Stimulated activated CD8-positive, alpha-beta memory T cell treated with anti-CD3 and anti-CD28 coated beads, Interleukin-2, amount 100 ng/mL, for 1 hour (primary cell): ENCODE results near the gene TFAP2A.

Source experiments
- DNase-seq, 2 donors: peaks; one replicate each; pipeline ENCODE4 v3.0.0-alpha.2; 2020; ENCODE audit warnings: low read depth in 2 of 2

Gene TFAP2A

DNA sequence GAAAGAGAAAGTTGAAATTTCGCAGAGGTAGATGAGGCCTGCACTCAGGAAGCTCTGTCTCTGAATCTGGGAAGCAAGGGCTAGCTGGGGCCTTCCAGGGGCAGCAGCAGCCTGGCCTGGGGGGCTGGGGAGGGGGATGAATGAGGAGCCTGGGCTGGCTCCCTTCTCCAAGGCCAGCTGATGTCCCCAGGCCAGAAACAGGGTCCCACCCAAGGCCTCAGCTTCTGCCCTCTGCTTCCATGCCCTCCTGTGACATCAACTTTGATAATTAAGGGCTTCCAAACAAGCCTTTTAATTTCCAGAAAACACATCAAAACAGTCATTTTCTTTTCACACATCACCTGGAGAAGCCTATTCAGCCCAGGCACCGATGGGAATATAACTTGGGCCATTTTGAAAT is 15.4 kb downstream of the TFAP2A start:
- no peak for DNase-seq

DNA sequence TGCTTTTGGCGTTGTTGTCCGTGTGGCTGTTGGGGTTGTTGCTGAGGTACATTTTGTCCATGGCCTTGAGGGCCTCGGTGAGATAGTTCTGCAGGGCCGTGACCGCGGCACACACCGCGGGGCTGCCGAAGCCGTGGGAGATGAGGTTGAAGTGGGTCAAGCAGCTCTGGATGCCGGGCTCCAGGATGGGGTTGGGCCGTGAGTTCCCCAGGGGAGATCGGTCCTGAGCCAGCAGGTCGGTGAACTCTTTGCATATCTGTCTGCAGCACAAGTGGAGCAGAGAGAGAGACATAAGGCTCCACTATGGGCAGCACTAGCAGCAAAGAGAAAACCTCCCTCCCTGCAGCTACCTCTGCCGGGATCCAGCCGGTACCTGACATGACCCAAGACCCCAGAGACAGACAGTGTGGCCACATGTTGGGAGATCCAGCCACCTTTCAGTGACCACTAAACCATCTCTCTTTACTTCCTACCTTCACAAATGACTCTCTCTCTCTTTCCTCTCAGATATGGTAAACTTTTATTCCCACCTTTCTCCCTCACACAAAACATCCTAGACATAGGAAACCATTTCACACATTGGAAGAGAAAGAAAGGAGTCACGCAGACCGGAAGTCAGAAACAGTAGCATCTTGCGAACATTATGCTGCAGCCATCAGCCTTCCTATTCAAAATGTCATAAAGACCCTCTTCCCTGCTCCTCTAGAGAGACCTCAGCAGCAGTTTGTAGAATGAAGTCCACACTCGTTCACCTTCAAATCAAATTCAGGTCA is 16.2 kb downstream of the TFAP2A start:
- DNase-seq = no peak

- no peak for DNase-seq
These were observed 17.0 kb downstream of the TFAP2A start for GRCh38 chr6:10397756-10398445.

- no peak for DNase-seq
These were observed 18.1 kb downstream of the TFAP2A start for GRCh38 chr6:10396785-10397184.

GRCh38 chr6:10395704-10396546 is 18.9 kb downstream of the TFAP2A start:
- no peak for DNase-seq

- no peak for DNase-seq
These were observed 19.6 kb downstream of the TFAP2A start for GRCh38 chr6:10395171-10395703.

DNA sequence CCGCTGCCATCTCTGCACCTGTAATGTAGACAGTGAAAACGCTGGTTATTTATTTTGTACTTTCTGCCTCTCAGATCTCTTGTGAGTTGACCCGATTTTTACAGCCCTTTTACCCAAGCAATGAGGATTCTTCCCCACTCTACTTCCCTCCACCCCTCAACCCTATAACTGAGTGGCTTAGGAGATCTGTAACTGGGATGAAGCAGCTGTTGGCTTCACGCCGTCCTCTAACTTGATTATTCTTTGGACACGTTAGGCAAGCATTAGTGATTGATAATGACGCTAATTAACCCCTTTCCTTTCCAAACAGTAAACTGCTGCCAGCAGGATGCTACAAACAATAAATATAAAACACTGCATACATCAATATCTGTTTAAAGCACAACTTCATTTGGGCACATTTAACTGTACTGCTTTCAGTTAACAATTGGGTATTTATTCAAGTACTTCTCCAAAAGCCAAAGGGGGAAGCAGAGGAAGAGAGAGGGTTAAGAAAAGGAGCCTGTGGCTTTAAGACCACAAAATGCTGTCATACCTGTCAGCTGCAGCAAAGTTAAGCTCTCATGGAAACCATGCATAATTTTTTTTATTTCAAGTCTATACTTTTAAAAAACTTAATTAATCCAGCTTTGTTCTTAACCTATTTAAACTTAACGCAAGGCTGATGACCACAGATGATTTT is 21.2 kb downstream of the TFAP2A start:
- no peak for DNase-seq

- no peak for DNase-seq
These were observed 23.1 kb downstream of the TFAP2A start for GRCh38 chr6:10391799-10392198.

DNA sequence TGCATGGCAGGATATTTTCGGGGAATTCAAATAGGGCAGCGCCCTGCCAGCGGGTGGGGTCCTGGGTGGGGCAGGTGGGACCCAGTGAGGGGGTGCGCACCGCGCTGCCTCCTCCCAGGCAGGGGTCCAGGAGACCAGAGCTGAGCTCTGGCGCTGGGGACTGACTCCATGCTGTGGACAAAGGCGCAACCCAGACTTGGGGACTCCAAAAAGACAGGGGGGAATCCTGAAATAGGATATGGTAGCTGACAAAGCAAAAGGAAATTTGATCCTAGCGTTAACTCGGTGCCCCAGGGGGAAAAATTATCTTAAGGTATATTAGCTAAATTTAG is 23.6 kb downstream of the TFAP2A start:
- DNase-seq = no peak

- DNase-seq = no peak
These were observed 24.2 kb downstream of the TFAP2A start for GRCh38 chr6:10390495-10391298.

DNA sequence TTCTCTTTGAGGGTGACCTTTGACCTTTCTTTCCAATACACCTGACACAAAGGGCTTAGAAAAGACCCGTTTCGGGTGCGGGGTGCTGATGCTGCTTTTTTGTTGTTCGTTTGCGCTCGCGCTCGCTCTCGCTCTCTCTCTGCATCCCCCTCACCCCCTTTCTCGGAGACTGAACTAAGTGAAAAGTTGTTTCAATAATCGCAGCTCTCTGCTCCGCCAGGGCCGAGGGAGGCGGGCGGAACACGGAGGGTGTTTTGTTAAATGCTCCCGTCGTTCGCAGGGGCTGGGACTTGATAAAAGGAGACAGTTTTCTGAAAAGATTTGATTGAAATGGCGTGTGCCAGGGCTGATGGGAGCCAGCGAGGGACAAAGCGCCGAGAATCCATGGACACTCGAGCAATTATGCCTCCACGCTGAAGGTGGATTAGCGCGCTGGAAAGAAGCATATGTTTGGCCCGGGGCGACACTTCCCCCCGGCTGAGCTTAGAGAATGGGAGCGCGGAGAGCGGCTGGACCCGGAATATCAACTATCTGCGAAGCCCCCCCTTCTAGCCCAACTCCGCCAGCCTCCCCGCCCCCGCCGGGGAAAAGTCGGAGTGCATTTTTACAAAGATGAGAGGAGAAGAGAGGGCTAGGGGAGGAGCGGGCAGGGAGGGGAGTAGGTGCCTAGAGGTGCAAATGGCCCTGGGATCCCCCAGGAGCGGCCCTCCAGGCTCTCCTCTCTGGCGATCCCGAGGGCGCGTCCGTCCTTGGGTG is 25.0 kb downstream of the TFAP2A start:
- no peak for DNase-seq

DNA sequence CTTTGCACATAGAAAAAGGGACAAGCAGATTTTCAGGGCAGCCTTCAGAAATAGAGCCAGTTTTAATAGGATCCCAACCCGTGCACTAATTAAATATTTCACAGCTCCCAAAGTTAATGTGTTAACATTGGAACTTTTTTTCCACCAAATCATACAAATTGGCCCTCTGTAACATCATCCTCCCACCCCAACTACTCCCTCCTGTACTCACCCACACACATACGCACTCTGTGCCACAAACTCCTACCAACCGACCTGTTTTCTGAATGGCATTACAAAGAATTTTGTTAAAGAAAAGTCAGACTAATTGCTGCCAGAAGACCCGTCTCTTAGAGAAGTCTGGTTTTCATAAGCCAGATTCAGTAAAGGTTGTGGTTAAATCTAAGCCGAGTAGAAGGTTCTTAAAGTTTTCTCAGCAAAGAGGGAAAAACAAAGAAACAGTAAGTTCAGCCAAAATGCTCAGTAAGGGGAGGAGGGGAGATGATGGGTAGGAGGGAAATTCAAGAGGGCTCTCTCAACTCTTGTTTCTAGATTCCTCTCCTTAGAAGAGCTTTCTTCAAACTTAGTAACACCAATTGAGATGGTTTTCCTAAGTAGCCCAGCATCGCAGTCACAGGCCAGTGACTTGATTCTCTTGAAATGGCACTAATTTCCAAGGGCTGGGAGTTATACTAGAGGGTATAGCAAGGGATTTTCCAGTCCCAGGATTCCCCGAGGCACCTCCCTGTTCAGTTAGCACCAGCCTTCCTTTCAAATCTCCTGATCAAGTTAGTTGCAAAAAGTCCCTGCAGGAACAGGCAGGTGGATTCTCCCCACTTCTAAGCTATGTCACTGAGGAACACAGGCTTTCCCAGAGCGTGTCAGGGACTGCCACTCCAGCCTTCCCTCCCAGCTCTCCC is 27.9 kb downstream of the TFAP2A start:
- DNase-seq = no peak

- DNase-seq = no peak
These were observed 28.7 kb downstream of the TFAP2A start for GRCh38 chr6:10386220-10386619.

DNA sequence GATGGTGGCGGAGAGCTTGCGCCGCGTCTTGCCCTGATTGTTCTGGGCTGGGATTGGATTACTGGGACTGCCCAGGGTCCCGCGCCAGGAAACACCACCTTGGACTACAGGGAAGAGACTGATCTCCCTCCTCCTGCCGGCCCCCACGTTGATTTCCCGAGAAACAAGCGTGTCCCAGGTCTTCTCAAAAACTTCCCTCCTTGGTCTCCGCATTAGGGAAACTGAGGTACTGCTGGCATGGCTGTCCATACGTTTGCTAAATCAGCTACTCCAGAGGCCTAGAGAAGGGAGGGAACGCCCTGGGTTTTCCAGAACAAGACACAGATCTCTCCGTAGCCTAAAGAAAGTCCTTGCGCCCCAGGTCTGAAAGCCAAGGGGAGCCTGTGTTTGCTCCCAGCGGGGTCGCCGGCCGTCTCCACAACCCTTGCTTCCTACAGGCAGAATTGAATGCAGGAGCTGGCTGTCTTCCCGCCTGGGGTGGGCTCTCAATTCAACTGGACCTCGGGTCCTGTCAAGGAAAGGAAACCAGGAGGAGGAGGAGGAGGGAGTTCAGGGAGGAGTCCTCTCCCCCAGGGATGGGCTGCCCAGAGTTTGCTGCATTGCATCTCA is 29.2 kb downstream of the TFAP2A start:
- DNase-seq = no peak

- DNase-seq = no peak
These were observed 30.0 kb downstream of the TFAP2A start for GRCh38 chr6:10384610-10385523.

- DNase-seq = no peak
These were observed 30.7 kb downstream of the TFAP2A start for GRCh38 chr6:10384091-10384609.

DNA sequence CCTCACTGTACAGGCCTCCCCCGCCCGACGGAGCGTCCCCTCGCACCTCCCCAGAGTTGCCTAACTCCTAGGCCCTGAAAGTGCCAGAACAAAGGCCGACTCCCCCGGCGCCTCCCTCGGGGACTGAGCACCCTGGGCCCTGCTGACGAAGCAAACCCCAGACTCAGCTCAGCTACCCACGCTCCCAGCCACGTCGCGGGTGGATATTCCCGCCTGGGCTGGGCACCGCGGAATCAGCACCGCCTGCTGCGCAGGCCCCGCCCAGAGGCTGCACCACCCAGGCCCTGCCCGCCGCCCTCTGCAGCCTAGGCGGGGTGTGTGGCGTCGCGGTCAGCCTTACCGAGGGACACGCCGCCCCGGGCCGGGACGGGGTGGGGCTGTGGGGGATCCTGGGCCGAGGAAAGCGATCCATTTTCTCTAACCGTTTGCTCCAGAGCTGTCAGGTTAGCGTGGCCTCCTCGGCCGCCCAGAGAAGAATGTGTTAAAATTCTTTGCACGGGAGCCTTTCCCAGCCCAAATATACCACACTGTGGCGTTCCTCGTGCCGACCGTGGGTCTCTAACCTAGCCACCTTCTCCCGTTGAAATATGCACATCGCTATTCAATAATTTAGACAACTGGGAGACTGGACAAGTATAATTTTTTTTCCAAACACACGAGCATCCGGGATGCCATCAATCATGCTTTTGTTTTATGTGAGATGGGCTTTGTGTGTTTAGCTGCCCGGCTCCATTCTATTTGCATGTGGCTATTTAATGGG is 31.4 kb downstream of the TFAP2A start:
- no peak for DNase-seq
